Left ventricle myocardium superior (tissue), 1 donor: Measurements from ENCODE around the gene ZMIZ1. TPM values are rescaled to one million over a fixed set of nuclear protein-coding genes. Genes with fewer than 3 reads are reported as not detected.

Experiments
- ATAC-seq: fragments of 200-7000 bp; cut with Tn5 transposase; one replicate; pipeline ENCODE4 v1.9.1; 2020; ENCODE audit warnings: mild to moderate bottlenecking, moderate library complexity
- DNase-seq: peaks from one replicate; pipeline ENCODE4 v3.0.0-alpha.2; 2020
- intact Hi-C: fragments of 100-400 bp; cut with micrococcal nuclease; formaldehyde crosslinking; loops from one replicate; pipeline ENCODE4 v1.11.0; 2022
- total RNA-seq: library from RNA; stranded (reverse); fragmentation: NEBNext Ultra II Directional; extraction: Animal tissue kit (Norgen Biotek cat#: 25700); gene quantifications from one replicate; pipeline ENCODE4 v1.2.1, GENCODE V29; 2021
- donor health status: DM: no; HTN: yes; CAD: no; lungs with severe emphysema.

ZMIZ1 gene
- total RNA-seq, 1 donor from 2014 or later = 49.5 TPM

- DNase-seq = no peak
- intact Hi-C loops = no loop called here
These were observed 216.8 kb downstream of the ZMIZ1 start for GRCh38 chr10:79285315-79286197.

GRCh38 chr10:79286318-79286951, 217.7 kb downstream of the ZMIZ1 start:
- DNase-seq = peak; percentile 89
- intact Hi-C loops = no loop called here
- peak; percentile 53 for ATAC-seq

More at GRCh38 chr10:79285315-79286197, 216.8 kb downstream of the ZMIZ1 start:
- ATAC-seq = peak; percentile 29

- no peak for DNase-seq
- intact Hi-C loops = no loop called here
- no peak for ATAC-seq
These were observed 219.4 kb downstream of the ZMIZ1 start for GRCh38 chr10:79287973-79288723.

- no peak for ATAC-seq
- intact Hi-C loops = no loop called here
- no peak for DNase-seq
These were observed 221.0 kb downstream of the ZMIZ1 start for GRCh38 chr10:79289801-79290200.

GRCh38 chr10:79292026-79292766, 223.4 kb downstream of the ZMIZ1 start:
- no peak for DNase-seq
- ATAC-seq = no peak
- intact Hi-C loops = no loop called here

- DNase-seq (no peak), ATAC-seq (peak; percentile 31)
- intact Hi-C loops = no loop called here
These were observed 224.4 kb downstream of the ZMIZ1 start for GRCh38 chr10:79292891-79293746.

GRCh38 chr10:79293841-79294581, 225.2 kb downstream of the ZMIZ1 start:
- intact Hi-C loops = no loop called here
- ATAC-seq (peak; percentile 51), DNase-seq (peak; percentile 57)

GRCh38 chr10:79295563-79295962, 226.8 kb downstream of the ZMIZ1 start:
- ATAC-seq = no peak
- no peak for DNase-seq

GRCh38 chr10:79296431-79296830, 227.7 kb downstream of the ZMIZ1 start:
- intact Hi-C loops = no loop called here
- DNase-seq (no peak), ATAC-seq (no peak)

More at GRCh38 chr10:79295563-79295962, 226.8 kb downstream of the ZMIZ1 start:
- intact Hi-C loops = no loop called here

GRCh38 chr10:79298403-79299244, 229.9 kb downstream of the ZMIZ1 start:
- intact Hi-C loops = no loop called here
- ATAC-seq (peak; percentile 11), DNase-seq (peak; percentile 31)

GRCh38 chr10:79299397-79300241, 230.9 kb downstream of the ZMIZ1 start:
- peak; percentile 72 for ATAC-seq
- intact Hi-C loops = no loop called here
- DNase-seq = peak; percentile 34

GRCh38 chr10:79300711-79301110, 231.9 kb downstream of the ZMIZ1 start:
- peak; percentile 31 for DNase-seq
- intact Hi-C loops = no loop called here
- no peak for ATAC-seq

GRCh38 chr10:79301754-79302530, 233.2 kb downstream of the ZMIZ1 start:
- intact Hi-C loops = no loop called here
- DNase-seq (peak; percentile 20), ATAC-seq (no peak)

GRCh38 chr10:79303631-79304478, 235.1 kb downstream of the ZMIZ1 start:
- peak; percentile 29 for DNase-seq

More at GRCh38 chr10:79303631-79304478, 235.1 kb downstream of the ZMIZ1 start:
- no peak for ATAC-seq
- intact Hi-C loops = no loop called here
